Suprapubic skin (tissue), 3 donors: ENCODE results near the gene GSK3A.

Experiments
- CTCF ChIP-seq, 2 donors: fragments of 200-600 bp in 1 of 2; fragments of 450-650 bp in 1 of 2; sonication (generic) in 1 of 2; IDR thresholded peaks; one replicate each; pipeline ENCODE4 v1.5.1; 2016 to 2019; ENCODE audit warnings: antibody characterized with exemption in 2 of 2, mild to moderate bottlenecking in 1 of 2, moderate library complexity in 1 of 2
- EP300 ChIP-seq: sonication (generic); formaldehyde crosslinking; IDR thresholded peaks from one replicate; pipeline ENCODE4 v1.6.1; 2017; ENCODE audit warnings: antibody characterized with exemption
- POLR2A ChIP-seq, 2 donors: fragments of 450-650 bp; IDR thresholded peaks; one replicate each; pipeline ENCODE4 v1.6.1; 2017; ENCODE audit warnings: antibody characterized with exemption in 2 of 2, mild to moderate bottlenecking in 2 of 2, moderate library complexity in 2 of 2

- TF ChIP-seq CTCF (IDR thresholded peaks at IDR 0.05) (no peak), EP300 (no peak), POLR2A (IDR thresholded peaks at IDR 0.05) (no peak)
These were observed 4.7 kb upstream of the GSK3A start for GRCh38 chr19:42246922-42247639.
